Activated CD8-positive, alpha-beta T cell treated with anti-CD3 and anti-CD28 coated beads for 36 hours (primary cell): ENCODE measurements around the gene DMRTB1. TPM values are rescaled to one million over a fixed set of nuclear protein-coding genes. Genes with fewer than 3 reads are reported as not detected.
"Not testable (repeated sequence)": the region's sequence is repeated elsewhere in the genome, so short reads cannot be mapped to it uniquely, and the experiment has no call there.

Source experiments
- ATAC-seq: fragments of 200-7000 bp; cut with Tn5 transposase; one replicate; pipeline ENCODE4 v1.10.0; 2021; ENCODE audit warnings: mild to moderate bottlenecking, moderate library complexity
- CTCF ChIA-PET: fragments of 350-600 bp; sonication (Branson Sonifier 250); formaldehyde crosslinking; loops from one replicate; lab custom pipeline; 2021; ENCODE audit warnings: antibody characterized with exemption; lab: Charles Lee
- POLR2A ChIA-PET: fragments of 350-600 bp; sonication (Branson Sonifier 250); formaldehyde crosslinking; loops from one replicate; lab custom pipeline; 2021; ENCODE audit warnings: antibody characterized with exemption; lab: Charles Lee
- DNase-seq: peaks from one replicate; pipeline ENCODE4 v3.0.0-alpha.2; 2020
- H3K27ac Mint-ChIP-seq: one replicate; pipeline ENCODE4 v1.8.0; 2021; ENCODE audit warnings: mild to moderate bottlenecking, mixed read lengths
- H3K27me3 Mint-ChIP-seq: one replicate; pipeline ENCODE4 v1.8.0; 2021; ENCODE audit warnings: mixed read lengths
- H3K36me3 Mint-ChIP-seq: one replicate; pipeline ENCODE4 v1.8.0; 2021; ENCODE audit warnings: low read depth, mixed read lengths
- H3K4me1 Mint-ChIP-seq: one replicate; pipeline ENCODE4 v1.8.0; 2021; ENCODE audit warnings: low read depth, mixed read lengths
- H3K4me3 Mint-ChIP-seq: one replicate; pipeline ENCODE4 v1.8.0; 2021; ENCODE audit warnings: mild to moderate bottlenecking, moderate library complexity, mixed read lengths
- H3K9me3 Mint-ChIP-seq: one replicate; pipeline ENCODE4 v1.8.0; 2021; ENCODE audit warnings: mixed read lengths
- intact Hi-C: fragments of 100-400 bp; cut with micrococcal nuclease; formaldehyde crosslinking; loops from one replicate; pipeline ENCODE4 v1.10.0; 2022
- total RNA-seq, 2 experiments: library from RNA; stranded (reverse); gene quantifications; one replicate each; pipeline ENCODE4 v1.2.3, GENCODE V29; 2021
- TF ChIP-seq, protein P1 (sequence below): fragments of 200-600 bp; IDR thresholded peaks from one replicate; pipeline ENCODE4 v1.8.0; 2022; ENCODE audit warnings: antibody characterized with exemption, mild to moderate bottlenecking

The DMRTB1 gene
- total RNA-seq, 2 experiments from 2014 or later, result not detected

DNA sequence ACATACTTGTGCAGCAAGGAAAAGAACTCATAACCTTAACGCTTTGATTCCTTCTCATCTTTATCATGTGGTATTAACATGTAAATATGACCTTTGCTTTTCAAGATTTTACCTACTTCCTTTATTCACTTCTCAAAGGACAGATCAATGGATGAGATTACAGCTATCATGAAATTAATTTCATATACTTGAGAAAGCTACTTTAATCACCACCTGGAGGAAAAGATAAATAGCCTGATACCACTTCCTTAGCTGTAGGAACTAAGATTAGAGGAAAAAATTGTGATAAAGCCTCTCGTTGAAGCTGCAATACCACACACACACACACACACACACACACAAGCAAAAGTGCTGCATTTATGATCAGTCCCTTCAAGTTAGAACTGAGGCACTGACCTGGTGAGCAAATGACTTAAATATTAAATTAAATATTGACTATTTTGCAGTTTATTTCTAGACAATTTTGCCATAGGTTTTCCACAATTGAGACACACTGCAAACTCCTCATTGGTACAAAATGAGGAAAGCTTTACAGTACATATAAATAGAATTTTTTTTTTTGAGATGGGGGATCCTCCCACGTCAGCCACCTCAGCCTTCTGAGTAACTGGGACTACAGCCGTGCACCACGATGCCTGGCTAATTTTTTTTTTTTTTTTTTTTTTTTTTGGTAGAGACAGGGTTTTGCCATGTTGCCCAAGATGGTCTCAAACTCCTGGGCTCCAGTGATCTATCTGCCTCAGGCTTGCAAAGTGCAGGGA is 27.2 kb upstream of the DMRTB1 start:
- ATAC-seq (peak; percentile 34), DNase-seq (peak; percentile 22)
- intact Hi-C loops, result no loop called here
- Mint-ChIP-seq H3K27ac (peak overlapping the region; percentile 2), H3K36me3 (no peaks in the 10 kb centered on the region), H3K4me3 (no peak overlapping the region), H3K4me1 (peaks cover 13% of the 10 kb centered on the region), H3K9me3 (no peaks in the 10 kb centered on the region), H3K27me3 (peaks cover 2% of the 10 kb centered on the region)
- TF ChIP-seq, protein P1, sequence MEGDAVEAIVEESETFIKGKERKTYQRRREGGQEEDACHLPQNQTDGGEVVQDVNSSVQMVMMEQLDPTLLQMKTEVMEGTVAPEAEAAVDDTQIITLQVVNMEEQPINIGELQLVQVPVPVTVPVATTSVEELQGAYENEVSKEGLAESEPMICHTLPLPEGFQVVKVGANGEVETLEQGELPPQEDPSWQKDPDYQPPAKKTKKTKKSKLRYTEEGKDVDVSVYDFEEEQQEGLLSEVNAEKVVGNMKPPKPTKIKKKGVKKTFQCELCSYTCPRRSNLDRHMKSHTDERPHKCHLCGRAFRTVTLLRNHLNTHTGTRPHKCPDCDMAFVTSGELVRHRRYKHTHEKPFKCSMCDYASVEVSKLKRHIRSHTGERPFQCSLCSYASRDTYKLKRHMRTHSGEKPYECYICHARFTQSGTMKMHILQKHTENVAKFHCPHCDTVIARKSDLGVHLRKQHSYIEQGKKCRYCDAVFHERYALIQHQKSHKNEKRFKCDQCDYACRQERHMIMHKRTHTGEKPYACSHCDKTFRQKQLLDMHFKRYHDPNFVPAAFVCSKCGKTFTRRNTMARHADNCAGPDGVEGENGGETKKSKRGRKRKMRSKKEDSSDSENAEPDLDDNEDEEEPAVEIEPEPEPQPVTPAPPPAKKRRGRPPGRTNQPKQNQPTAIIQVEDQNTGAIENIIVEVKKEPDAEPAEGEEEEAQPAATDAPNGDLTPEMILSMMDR, result no peak
- POLR2A ChIA-PET, result interaction anchor here (1.2 to 1.8 kb wide), 3 partner anchors 18 to 107 kb away, joined by 3 to 5 read pairs (median 5); no protein-coding TSS in a partner anchor
- CTCF ChIA-PET, result interaction anchor here (2.2 kb wide), 1 partner anchor 154 kb away, joined by 7 read pairs; no protein-coding TSS in a partner anchor

DNA sequence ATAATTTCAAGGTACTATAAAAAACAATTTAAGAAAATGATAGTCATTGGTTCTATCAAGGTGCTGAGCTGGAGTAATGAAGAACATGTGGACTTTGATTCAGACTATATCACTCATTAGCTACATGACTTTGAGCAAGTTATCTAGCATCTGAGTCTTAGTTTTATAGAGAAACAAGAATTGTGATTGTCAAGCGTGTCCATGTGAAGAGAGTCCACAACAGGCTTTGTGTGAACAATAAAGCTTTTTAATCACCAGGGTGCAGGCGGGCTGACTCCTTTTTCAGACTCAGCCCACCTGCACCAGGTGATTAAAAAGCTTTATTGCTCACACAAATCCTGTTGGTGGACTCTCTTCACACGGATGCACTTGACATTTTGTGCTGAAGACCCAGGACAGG is 26.6 kb upstream of the DMRTB1 start:
- POLR2A ChIA-PET, result interaction anchor here (1.2 to 1.8 kb wide), 2 partner anchors 19 to 57 kb away, joined by 3 to 5 read pairs; no protein-coding TSS in a partner anchor
- no peak overlapping the region for H3K27ac Mint-ChIP-seq
- H3K27me3 Mint-ChIP-seq, result peaks cover 2% of the 10 kb centered on the region
- no peaks in the 10 kb centered on the region for H3K36me3 Mint-ChIP-seq
- DNase-seq, result no peak
- CTCF ChIA-PET, result interaction anchor here (2.2 kb wide), 1 partner anchor 154 kb away, joined by 7 read pairs; no protein-coding TSS in a partner anchor
- no peak for ATAC-seq
- H3K4me3 Mint-ChIP-seq, result no peak overlapping the region
- intact Hi-C loops, result no loop called here
- TF ChIP-seq, protein P1, result no peak
- H3K4me1 Mint-ChIP-seq, result peaks cover 13% of the 10 kb centered on the region
- H3K9me3 Mint-ChIP-seq, result no peaks in the 10 kb centered on the region

DNA sequence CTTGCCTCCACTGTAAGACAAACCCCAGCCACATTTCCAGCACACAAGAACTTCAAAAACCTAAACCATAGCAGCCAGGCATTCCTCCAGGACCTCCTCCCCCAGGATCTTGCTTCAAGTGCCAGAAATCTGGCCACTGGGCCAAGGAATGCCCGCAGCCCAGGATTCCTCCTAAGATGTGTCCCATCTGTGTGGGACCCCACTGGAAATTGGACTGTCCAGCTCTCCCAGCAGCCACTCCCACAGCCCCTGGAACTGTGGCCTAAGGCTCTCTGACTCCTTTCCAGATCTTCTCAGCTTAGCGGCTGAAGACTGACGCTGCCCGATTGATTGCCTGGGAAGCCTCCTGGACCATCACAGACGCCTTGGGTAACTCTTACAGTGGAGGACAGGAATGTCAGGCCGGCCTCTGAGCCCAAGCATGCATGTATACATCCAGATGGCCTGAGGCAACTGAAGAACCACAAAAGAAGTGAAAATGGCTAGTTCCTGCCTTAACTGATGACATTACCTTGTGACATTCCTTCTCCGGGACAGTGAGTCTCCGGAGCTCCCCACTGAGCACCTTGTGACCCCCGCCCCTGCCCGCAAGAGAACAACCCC is 24.7 kb upstream of the DMRTB1 start:
- ATAC-seq, H3K27ac Mint-ChIP-seq, H3K36me3 Mint-ChIP-seq, H3K4me3 Mint-ChIP-seq, intact Hi-C loops, H3K9me3 Mint-ChIP-seq, H3K27me3 Mint-ChIP-seq, DNase-seq, POLR2A ChIA-PET: not testable (repeated sequence)
- peaks cover 13% of the 10 kb centered on the region for H3K4me1 Mint-ChIP-seq
- CTCF ChIA-PET, result interaction anchor here (2.2 kb wide), 1 partner anchor 10 kb away, joined by 9 read pairs; no protein-coding TSS in a partner anchor

DNA sequence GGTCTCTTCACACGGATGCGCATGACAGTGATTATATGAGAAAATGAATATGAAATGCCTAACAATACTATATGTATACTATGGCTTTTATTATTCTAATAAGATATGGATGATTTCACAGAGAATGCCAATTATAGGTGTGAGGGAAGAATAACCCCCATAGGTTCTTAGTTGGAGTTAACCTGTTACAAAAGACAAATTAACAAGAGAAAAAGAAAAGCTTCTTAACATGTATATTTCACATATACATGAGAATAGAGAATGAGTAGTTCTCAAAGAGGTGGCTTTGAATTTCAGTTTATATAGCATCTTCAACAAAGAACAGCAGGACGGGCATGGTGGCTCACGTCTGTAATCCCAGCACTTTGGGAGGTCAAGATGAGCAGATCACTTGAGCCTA is 24.0 kb upstream of the DMRTB1 start:
- no peaks in the 10 kb centered on the region for H3K9me3 Mint-ChIP-seq
- H3K27me3 Mint-ChIP-seq, result peaks cover 2% of the 10 kb centered on the region
- ATAC-seq (no peak), DNase-seq (no peak)
- H3K27ac Mint-ChIP-seq, result no peak overlapping the region
- POLR2A ChIA-PET, result no interaction called here
- no peaks in the 10 kb centered on the region for H3K36me3 Mint-ChIP-seq
- H3K4me3 Mint-ChIP-seq, result no peak overlapping the region
- TF ChIP-seq, protein P1, result no peak
- intact Hi-C loops, result no loop called here
- peaks cover 13% of the 10 kb centered on the region for H3K4me1 Mint-ChIP-seq
- CTCF ChIA-PET, result interaction anchor here (2.2 kb wide), 1 partner anchor 9 kb away, joined by 9 read pairs; no protein-coding TSS in a partner anchor

DNA sequence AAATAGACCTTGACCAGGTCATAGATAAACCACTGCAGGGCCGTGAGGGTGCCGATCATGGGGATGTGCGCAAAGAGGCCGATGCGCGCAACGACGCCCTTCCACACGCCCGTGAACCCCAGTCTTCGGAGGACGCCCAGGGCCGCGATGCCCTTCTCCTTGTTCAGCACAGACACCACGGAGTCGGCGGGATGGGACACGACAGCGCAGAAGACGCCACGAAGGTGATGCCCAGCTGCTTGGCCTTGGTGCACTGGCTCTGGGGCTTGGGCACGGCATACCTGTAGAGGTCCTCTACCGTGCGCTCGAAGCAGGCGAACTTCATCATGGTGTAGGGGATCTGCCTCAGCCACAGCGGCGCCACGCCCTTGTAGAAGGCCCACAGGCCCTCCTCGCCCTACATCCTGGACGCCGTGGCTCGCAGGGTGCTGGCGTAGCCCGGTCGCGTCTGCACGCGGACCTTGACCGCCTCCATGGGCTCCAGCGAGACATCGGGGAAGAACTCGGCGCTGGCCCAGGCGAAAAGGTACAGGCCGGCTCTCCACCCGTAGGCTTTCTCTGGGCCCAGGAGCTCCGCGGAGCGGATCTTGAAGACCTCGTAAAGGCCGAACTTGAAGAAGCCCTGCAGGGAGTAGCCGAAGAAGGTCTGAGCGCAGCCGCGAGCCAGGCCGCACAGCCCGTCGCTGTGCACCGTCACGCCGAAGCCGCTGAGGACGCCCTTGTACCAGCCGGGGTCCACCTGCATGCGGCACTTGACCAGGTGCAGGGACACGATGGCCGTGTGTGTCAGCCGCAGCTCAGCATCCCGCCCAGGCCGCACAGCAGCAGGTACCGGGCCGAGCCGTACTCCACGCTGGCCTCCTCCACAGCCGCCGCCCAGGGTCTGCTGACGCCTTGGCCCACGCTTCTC is 20.5 kb upstream of the DMRTB1 start:
- CTCF ChIA-PET, result interaction anchor here (1.0 kb wide), 1 partner anchor 18 kb away, joined by 3 read pairs; no protein-coding TSS in a partner anchor
- ATAC-seq, result no peak
- intact Hi-C loops, result no loop called here

More for the DNA sequence above, 20.5 kb upstream of the DMRTB1 start:
- DNase-seq, result no peak
- POLR2A ChIA-PET, result no interaction called here
- Mint-ChIP-seq H3K4me3 (no peak overlapping the region), H3K9me3 (no peaks in the 10 kb centered on the region), H3K27ac (no peak overlapping the region), H3K36me3 (no peaks in the 10 kb centered on the region), H3K27me3 (peaks cover under 1% of the 10 kb centered on the region), H3K4me1 (no peaks in the 10 kb centered on the region)
- TF ChIP-seq, protein P1, result no peak
